PFSK-1 (cell line): ENCODE measurements around the gene CD81.

ENCODE experiments used
- SIN3A ChIP-seq: IDR thresholded peaks from 2 replicates; pipeline ENCODE4 v1.6.1; 2012; ENCODE audit warnings: mild to moderate bottlenecking, low read length, moderate library complexity, borderline replicate concordance; ENCODE audit not compliant: insufficient read depth
- TAF1 ChIP-seq: IDR thresholded peaks from 2 replicates; pipeline ENCODE4 v1.6.1; 2012; ENCODE audit warnings: low read length, control low read depth, borderline replicate concordance; ENCODE audit not compliant: insufficient read depth
- TF ChIP-seq, protein P1 (sequence below), 2 experiments: IDR thresholded peaks; 2 replicates each; pipeline versions ENCODE4 v1.6.1 to v1.8.0; 2011 to 2012; ENCODE audit warnings: low read depth in 2 of 2, low read length in 2 of 2, control low read depth in 1 of 2, inconsistent platforms in 1 of 2, mild to moderate bottlenecking in 1 of 2, moderate library complexity in 1 of 2; ENCODE audit not compliant: insufficient read depth in 1 of 2

DNA sequence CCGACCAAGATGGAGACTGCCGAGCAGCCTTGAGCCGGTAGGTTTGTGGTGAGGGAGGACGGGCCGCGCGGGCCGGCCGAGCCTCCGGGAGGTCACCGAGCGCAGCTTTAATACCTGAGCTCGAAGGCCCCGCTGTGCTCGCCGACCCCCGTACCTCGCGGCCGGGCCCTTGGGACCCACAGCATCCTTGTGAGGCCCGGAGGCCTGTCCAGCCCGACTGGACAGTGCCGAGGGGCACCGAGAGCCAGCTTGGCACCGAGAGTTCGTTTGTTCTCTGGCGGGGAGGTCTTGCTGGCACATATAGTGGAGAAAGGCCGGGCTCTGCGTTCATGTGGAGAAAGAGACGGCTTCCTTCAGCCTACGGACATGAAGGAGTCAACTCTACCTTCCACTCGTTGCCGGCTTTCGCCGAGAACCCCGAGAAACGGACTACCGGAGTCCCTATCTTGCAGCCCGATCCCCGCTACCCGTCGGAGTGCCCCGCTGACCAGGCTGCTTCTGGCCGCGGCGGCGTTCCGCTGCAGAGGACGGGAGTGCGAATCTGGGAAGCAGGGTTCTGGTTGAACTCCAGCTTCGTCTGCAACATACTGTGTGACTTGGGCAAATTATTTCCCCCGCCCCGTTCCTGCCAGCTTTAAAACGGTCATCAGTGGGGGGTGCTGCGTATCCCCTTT lies 23.8 kb downstream of the CD81 start:
- TF ChIP-seq TAF1 (no peak), SIN3A (no peak)
- TF ChIP-seq, protein P1, sequence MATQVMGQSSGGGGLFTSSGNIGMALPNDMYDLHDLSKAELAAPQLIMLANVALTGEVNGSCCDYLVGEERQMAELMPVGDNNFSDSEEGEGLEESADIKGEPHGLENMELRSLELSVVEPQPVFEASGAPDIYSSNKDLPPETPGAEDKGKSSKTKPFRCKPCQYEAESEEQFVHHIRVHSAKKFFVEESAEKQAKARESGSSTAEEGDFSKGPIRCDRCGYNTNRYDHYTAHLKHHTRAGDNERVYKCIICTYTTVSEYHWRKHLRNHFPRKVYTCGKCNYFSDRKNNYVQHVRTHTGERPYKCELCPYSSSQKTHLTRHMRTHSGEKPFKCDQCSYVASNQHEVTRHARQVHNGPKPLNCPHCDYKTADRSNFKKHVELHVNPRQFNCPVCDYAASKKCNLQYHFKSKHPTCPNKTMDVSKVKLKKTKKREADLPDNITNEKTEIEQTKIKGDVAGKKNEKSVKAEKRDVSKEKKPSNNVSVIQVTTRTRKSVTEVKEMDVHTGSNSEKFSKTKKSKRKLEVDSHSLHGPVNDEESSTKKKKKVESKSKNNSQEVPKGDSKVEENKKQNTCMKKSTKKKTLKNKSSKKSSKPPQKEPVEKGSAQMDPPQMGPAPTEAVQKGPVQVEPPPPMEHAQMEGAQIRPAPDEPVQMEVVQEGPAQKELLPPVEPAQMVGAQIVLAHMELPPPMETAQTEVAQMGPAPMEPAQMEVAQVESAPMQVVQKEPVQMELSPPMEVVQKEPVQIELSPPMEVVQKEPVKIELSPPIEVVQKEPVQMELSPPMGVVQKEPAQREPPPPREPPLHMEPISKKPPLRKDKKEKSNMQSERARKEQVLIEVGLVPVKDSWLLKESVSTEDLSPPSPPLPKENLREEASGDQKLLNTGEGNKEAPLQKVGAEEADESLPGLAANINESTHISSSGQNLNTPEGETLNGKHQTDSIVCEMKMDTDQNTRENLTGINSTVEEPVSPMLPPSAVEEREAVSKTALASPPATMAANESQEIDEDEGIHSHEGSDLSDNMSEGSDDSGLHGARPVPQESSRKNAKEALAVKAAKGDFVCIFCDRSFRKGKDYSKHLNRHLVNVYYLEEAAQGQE (IDR thresholded peaks at IDR 0.05; ENCODE audit: insufficient read depth in 1 of 2, low read depth in 2 of 2, low read length in 2 of 2), result 0 out of 4 replicates have a peak, but pooled peaks of 1 of the 2 experiments have one; percentile 25
